ENCODE data around the gene WDR26.
"Not testable (repeated sequence)": the region's sequence is repeated elsewhere in the genome, so short reads cannot be mapped to it uniquely, and the experiment has no call there.

WDR26 gene

DNA sequence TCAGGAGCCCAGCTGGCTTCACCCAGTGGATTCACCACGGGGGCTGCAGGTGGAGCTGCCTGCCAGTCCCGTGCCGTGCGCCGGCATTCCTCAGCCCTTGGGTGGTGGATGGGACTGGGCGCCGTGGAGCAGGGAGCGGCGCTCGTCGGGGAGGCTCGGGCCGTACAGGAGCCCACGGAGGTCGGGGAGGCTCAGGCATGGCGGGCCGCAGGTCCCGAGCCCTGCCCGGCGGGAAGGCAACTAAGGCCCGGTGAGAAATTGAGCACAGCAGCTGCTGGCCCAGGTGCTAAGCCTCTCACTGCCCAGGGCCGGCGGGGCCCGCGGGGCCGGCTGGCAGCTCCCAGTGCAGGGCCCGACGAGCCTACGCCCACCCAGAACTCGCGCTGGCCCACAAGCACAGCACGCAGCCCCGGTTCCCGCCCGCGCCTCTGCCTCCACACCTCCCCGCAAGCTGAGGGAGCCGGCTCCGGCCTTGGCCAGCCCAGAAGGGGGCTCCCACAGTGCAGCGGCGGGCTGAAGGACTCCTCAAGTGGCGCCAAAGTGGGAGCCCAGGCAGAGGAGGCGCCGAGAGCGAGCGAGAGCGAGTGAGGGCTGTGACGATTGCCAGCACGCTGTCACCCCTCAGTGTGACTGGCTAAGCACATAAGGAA is 82.0 kb downstream of the WDR26 start:
- ATAC-seq, result not testable (repeated sequence)

DNA sequence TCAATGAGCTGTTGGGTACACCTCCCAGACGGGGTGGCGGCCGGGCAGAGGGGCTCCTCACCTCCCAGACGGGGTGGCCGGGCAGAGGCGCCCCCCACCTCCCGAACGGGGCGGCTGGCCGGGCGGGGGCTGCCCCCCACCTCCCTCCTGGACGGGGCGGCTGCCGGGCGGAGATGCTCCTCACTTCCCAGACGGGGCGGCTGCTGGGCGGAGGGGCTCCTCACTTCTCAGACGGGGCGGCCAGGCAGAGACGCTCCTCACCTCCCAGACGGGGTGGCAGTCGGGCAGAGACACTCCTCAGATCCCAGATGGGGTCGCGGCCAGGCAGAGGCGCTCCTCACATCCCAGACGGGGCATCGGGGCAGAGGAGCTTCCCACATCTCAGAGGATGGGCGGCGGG is 84.9 kb downstream of the WDR26 start:
- ATAC-seq, result not testable (repeated sequence)

DNA sequence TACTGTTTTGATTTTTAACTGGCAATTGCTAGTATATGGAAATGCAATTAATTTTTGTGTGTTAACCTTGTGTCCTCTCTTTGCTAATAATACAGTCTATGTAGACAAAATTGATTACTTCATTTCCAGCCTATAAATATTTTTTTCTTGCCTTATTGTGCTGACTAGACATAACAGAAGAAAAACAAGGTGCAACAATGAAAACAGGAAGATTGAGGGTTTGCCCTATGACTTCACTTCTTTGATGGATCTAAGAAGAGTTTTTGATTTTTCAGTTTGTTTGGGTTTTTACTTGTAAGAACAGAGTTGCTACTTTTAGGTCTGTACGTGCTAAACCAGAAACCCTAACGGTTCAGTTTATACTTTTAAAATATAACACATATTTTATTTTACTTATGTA is 86.5 kb downstream of the WDR26 start:
- TF ChIP-seq ZFP30 (CRISPR knock-in tag; IDR thresholded peaks at IDR 0.05), result no peak
- TF ChIP-seq, protein P1, sequence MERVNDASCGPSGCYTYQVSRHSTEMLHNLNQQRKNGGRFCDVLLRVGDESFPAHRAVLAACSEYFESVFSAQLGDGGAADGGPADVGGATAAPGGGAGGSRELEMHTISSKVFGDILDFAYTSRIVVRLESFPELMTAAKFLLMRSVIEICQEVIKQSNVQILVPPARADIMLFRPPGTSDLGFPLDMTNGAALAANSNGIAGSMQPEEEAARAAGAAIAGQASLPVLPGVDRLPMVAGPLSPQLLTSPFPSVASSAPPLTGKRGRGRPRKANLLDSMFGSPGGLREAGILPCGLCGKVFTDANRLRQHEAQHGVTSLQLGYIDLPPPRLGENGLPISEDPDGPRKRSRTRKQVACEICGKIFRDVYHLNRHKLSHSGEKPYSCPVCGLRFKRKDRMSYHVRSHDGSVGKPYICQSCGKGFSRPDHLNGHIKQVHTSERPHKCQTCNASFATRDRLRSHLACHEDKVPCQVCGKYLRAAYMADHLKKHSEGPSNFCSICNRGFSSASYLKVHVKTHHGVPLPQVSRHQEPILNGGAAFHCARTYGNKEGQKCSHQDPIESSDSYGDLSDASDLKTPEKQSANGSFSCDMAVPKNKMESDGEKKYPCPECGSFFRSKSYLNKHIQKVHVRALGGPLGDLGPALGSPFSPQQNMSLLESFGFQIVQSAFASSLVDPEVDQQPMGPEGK (CRISPR knock-in tag; IDR thresholded peaks at IDR 0.05; ENCODE audit: borderline replicate concordance), result no peak
- no peak for TF ChIP-seq ESRRG (CRISPR knock-in tag; IDR thresholded peaks at IDR 0.05)
- TF ChIP-seq, protein P2, sequence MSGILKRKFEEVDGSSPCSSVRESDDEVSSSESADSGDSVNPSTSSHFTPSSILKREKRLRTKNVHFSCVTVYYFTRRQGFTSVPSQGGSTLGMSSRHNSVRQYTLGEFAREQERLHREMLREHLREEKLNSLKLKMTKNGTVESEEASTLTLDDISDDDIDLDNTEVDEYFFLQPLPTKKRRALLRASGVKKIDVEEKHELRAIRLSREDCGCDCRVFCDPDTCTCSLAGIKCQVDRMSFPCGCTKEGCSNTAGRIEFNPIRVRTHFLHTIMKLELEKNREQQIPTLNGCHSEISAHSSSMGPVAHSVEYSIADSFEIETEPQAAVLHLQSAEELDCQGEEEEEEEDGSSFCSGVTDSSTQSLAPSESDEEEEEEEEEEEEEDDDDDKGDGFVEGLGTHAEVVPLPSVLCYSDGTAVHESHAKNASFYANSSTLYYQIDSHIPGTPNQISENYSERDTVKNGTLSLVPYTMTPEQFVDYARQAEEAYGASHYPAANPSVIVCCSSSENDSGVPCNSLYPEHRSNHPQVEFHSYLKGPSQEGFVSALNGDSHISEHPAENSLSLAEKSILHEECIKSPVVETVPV (CRISPR knock-in tag; IDR thresholded peaks at IDR 0.05), result no peak
- TF ChIP-seq BACH2 (CRISPR knock-in tag; IDR thresholded peaks at IDR 0.05; ENCODE audit: borderline replicate concordance), result no peak
- no peak for ATAC-seq

DNA sequence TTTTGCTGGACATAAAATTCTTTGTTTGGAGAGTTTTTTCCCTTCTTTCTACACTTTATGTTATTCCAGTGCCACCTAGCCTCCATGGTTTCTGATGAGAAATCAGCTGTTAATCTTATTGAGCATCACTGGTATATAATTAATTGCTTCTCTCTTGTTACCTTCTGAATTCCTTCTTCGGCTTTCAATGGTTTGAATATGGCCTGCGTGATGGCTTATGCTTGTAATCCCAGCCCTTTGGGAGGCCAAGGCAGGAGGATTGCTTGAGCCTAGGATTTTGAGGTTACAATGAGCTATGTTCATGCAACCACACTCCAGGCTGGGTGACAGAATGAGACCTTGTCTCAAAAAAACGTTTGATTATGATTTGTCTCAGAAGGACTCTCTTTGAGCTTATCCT is 90.9 kb downstream of the WDR26 start:
- TF ChIP-seq, protein P3, sequence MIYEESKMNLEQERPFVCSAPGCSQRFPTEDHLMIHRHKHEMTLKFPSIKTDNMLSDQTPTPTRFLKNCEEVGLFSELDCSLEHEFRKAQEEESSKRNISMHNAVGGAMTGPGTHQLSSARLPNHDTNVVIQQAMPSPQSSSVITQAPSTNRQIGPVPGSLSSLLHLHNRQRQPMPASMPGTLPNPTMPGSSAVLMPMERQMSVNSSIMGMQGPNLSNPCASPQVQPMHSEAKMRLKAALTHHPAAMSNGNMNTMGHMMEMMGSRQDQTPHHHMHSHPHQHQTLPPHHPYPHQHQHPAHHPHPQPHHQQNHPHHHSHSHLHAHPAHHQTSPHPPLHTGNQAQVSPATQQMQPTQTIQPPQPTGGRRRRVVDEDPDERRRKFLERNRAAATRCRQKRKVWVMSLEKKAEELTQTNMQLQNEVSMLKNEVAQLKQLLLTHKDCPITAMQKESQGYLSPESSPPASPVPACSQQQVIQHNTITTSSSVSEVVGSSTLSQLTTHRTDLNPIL (CRISPR knock-in tag; IDR thresholded peaks at IDR 0.05; ENCODE audit: low read depth), result no peak
- no peak for TF ChIP-seq ZNF70 (CRISPR knock-in tag; IDR thresholded peaks at IDR 0.05)
- no peak for ATAC-seq

DNA sequence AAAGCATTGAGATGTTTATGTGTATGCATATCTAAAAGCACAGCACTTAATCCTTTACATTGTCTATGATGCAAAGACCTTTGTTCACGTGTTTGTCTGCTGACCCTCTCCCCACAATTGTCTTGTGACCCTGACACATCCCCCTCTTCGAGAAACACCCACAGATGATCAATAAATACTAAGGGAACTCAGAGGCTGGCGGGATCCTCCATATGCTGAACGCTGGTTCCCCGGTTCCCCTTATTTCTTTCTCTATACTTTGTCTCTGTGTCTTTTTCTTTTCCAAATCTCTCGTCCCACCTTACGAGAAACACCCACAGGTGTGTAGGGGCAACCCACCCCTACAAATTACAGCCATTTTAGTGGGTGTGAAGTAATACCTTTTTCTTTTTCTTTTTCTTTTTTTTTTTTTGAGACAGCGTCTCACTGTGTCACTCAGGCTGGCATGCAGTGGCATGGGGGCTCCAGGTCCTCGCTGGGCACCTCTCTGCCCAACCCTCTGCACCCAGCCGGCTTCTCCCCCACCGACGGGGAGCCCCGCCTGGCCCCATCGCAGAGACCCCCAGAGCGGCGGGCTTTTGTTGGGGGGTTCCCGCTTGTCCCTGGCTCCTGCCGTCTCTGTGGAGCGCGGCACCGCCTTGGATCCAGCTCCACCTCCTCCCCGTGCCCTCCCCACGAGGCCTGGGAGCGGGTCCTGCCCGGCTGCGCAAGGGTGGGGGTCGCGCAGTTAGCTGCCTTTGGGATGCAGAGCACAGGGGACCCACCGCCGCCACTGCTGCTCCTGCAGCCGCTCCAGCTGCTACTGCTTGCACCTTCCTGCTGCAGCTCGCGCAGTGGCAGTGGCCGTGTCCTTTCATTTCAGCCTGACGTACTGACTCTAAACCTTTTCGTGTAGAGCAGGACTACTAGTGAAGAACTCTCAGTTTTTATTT is 93.9 kb downstream of the WDR26 start:
- peak; percentile 91 for ATAC-seq

DNA sequence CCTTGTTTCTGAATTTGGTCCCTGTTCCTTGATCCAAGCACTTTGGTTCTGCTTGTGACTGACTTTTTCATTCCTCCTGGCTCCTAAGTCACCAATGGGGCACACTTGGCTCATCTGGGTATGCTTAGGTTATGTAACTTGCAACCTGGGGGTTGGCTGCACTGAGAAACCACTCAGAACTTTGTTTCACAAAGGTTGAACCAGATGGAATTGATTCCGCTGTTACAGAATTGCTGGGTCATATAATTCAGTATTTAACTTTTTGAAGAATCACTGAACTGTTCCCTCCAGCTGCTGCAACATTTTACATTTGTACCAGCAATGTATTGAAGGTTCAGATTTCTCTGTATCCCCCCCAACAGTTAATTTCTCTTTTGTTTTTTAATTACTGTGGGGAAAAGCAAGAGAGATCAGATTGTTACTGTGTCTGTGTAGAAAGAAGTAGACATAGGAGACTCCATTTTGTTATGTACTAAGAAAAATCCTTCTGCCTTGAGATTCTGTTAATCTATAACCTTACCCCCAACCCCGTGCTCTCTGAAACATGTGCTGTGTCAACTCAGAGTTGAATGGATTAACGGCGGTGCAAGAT is 95.1 kb downstream of the WDR26 start:
- TF ChIP-seq ZNF70 (CRISPR knock-in tag; IDR thresholded peaks at IDR 0.05) (no peak), TCF4 (CRISPR knock-in tag; IDR thresholded peaks at IDR 0.05; ENCODE audit: borderline replicate concordance) (no peak), GLIS3 (CRISPR knock-in tag; IDR thresholded peaks at IDR 0.05) (no peak), OSR1 (CRISPR knock-in tag; IDR thresholded peaks at IDR 0.05) (no peak), ZFP3 (CRISPR knock-in tag; IDR thresholded peaks at IDR 0.05) (no peak), ZFP30 (CRISPR knock-in tag; IDR thresholded peaks at IDR 0.05) (no peak), ZNF8 (CRISPR knock-in tag; IDR thresholded peaks at IDR 0.05) (no peak), PPARA (CRISPR knock-in tag; IDR thresholded peaks at IDR 0.05; ENCODE audit: borderline replicate concordance) (no peak), ESRRG (CRISPR knock-in tag; IDR thresholded peaks at IDR 0.05) (no peak), ZC3H10 (CRISPR knock-in tag; IDR thresholded peaks at IDR 0.05) (no peak)
- TF ChIP-seq, protein P1 (CRISPR knock-in tag; IDR thresholded peaks at IDR 0.05; ENCODE audit: borderline replicate concordance), result no peak
- TF ChIP-seq, protein P4, sequence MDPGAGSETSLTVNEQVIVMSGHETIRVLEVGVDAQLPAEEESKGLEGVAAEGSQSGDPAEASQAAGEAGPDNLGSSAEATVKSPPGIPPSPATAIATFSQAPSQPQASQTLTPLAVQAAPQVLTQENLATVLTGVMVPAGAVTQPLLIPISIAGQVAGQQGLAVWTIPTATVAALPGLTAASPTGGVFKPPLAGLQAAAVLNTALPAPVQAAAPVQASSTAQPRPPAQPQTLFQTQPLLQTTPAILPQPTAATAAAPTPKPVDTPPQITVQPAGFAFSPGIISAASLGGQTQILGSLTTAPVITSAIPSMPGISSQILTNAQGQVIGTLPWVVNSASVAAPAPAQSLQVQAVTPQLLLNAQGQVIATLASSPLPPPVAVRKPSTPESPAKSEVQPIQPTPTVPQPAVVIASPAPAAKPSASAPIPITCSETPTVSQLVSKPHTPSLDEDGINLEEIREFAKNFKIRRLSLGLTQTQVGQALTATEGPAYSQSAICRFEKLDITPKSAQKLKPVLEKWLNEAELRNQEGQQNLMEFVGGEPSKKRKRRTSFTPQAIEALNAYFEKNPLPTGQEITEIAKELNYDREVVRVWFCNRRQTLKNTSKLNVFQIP (CRISPR knock-in tag; IDR thresholded peaks at IDR 0.05; ENCODE audit: borderline replicate concordance, low read depth), result no peak
- ATAC-seq, result no peak

All from SK-N-SH treated with all-trans-retinoic acid at 6 μM for 48 hours (cell line).